DLD1 (cell line): ENCODE data around the gene IFT43.

Experiments
- in situ Hi-C: cut with HindIII; loops from 2 replicates; pipeline ENCODE4 v1.10.0; 2017; ENCODE audit warnings: low sequenced_read_pairs

Gene IFT43

GRCh38 chr14:75985618-75986438, at the start of gene IFT43:
TSS of gene IFT43 (plus strand) at chr14:75985763. CDS start at chr14:75985787, 24 bp downstream.
- in situ Hi-C loops: no loop called here

GRCh38 chr14:75939200-75939599, 46.4 kb upstream of the IFT43 start:
- in situ Hi-C loops: no loop called here

GRCh38 chr14:75941030-75941429, 44.5 kb upstream of the IFT43 start:
- in situ Hi-C loops: no loop called here

GRCh38 chr14:75944607-75945241, 40.8 kb upstream of the IFT43 start:
- in situ Hi-C loops: no loop called here

- in situ Hi-C loops: no loop called here
Measured at GRCh38 chr14:75946785-75947184, 38.8 kb upstream of the IFT43 start.

GRCh38 chr14:75952489-75952888, 33.1 kb upstream of the IFT43 start:
- in situ Hi-C loops: no loop called here

- in situ Hi-C loops: no loop called here
Measured at GRCh38 chr14:75959031-75959430, 26.5 kb upstream of the IFT43 start.

GRCh38 chr14:75960231-75960630, 25.3 kb upstream of the IFT43 start:
- in situ Hi-C loops: no loop called here

GRCh38 chr14:75961662-75962061, 23.9 kb upstream of the IFT43 start:
- in situ Hi-C loops: no loop called here

GRCh38 chr14:75967866-75968265, 17.7 kb upstream of the IFT43 start:
- in situ Hi-C loops: no loop called here

- in situ Hi-C loops: no loop called here
Measured at GRCh38 chr14:75968456-75968855, 17.1 kb upstream of the IFT43 start.

- in situ Hi-C loops: no loop called here
Measured at GRCh38 chr14:75969126-75969525, 16.4 kb upstream of the IFT43 start.

- in situ Hi-C loops: no loop called here
Measured at GRCh38 chr14:75969891-75970290, 15.7 kb upstream of the IFT43 start.

- in situ Hi-C loops: no loop called here
Measured at GRCh38 chr14:75970989-75971388, 14.6 kb upstream of the IFT43 start.

- in situ Hi-C loops: no loop called here
Measured at GRCh38 chr14:75971509-75971908, 14.1 kb upstream of the IFT43 start.

- in situ Hi-C loops: no loop called here
Measured at GRCh38 chr14:75972801-75973421, 12.7 kb upstream of the IFT43 start.

- in situ Hi-C loops: loop anchor here (5.0 kb wide), 1 partner anchor 275 kb away; no protein-coding TSS in a partner anchor
Measured at GRCh38 chr14:75976826-75977581, 8.6 kb upstream of the IFT43 start.

- in situ Hi-C loops: loop anchor here (5.0 kb wide), 1 partner anchor 275 kb away; no protein-coding TSS in a partner anchor
Measured at GRCh38 chr14:75977582-75977943, 8.0 kb upstream of the IFT43 start.

GRCh38 chr14:75978249-75978731, 7.3 kb upstream of the IFT43 start:
- in situ Hi-C loops: loop anchor here (5.0 kb wide), 1 partner anchor 276 kb away; no protein-coding TSS in a partner anchor

GRCh38 chr14:75979071-75979571, 6.4 kb upstream of the IFT43 start:
- in situ Hi-C loops: loop anchor here (5.0 kb wide), 1 partner anchor 277 kb away; no protein-coding TSS in a partner anchor
